Esophagus muscularis mucosa (tissue), 3 donors: ENCODE measurements around the gene SPTB.

Experiments used
- CTCF ChIP-seq, 3 experiments: fragments of 200-600 bp in 2 of 3; fragments of 450-650 bp in 1 of 3; sonication (generic) in 2 of 3; IDR thresholded peaks; one replicate each; pipeline ENCODE4 v1.5.1; 2017 to 2019; ENCODE audit warnings: antibody characterized with exemption in 3 of 3, mild to moderate bottlenecking in 2 of 3, moderate library complexity in 1 of 3
- POLR2A ChIP-seq: fragments of 450-650 bp; IDR thresholded peaks from one replicate; pipeline ENCODE4 v1.6.1; 2017; ENCODE audit warnings: antibody characterized with exemption, moderate library complexity, mild to moderate bottlenecking, low read depth

DNA sequence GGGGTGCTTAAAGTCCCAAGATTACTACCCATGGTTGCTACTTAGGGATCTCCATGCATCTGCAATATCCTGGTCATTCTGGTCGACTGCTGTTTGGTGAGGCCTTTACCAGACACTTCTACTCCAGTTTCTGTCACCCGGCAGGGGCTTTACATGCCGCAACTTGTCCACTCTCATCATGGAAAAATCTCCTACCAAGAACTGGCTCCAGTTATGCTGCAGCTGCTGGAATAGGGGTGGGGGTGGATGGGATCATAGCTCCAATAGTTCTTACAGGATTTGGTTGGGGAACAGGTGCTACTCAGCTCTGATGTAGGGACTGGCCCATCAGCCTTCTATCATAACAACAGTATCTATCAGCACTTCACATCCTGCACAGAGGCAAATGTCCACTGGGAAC is 51.6 kb downstream of the SPTB start:
- TF ChIP-seq CTCF (IDR thresholded peaks at IDR 0.05) (no peak), POLR2A (no peak)
